GM21447 (cell line): ENCODE measurements around the gene DNAJC19.

ENCODE experiments used
- ATAC-seq: cut with Tn5 transposase; IDR thresholded peaks from one replicate; pipeline ENCODE4 v1.9.1; 2021; ENCODE audit not compliant: unreplicated experiment

Gene DNAJC19

DNA sequence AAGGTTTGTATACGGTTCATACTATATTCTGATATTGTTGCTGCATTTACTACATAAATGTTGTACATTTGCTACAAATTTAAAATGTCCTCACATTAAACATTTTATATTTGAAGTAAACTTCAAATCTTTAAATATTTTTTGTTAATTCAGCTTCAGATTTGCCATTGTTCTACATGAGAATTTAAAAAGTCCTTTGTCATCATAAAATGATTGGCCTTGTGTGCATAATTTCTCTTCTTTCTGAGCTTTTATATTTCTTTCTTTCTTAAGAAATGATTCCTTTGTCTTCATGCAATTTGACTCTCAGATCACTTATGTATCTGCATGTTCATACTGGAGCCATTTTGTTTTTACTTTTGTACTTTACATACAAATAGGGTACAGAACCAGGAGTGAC is 28.0 kb downstream of the DNAJC19 start:
- no peak for ATAC-seq

DNA sequence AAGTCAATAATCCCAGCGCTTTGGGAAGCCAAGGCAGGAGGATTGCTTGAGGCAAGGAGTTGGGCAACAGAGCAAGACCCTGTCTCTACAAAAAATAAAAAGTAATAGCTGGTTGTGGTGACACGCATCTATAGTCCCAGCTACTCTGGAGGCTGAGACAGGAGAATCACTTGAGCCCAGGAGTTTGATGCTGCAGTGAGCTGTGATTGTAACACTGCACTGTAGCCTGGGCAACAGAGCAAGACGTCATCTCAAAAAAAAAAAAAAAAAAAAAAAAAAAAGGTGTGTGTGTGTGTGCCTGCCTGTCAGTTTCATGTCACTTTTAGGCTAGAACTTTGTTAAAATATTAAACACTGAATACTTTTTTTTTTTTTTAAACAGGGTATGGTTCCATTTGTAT is 28.4 kb downstream of the DNAJC19 start:
- no peak for ATAC-seq

DNA sequence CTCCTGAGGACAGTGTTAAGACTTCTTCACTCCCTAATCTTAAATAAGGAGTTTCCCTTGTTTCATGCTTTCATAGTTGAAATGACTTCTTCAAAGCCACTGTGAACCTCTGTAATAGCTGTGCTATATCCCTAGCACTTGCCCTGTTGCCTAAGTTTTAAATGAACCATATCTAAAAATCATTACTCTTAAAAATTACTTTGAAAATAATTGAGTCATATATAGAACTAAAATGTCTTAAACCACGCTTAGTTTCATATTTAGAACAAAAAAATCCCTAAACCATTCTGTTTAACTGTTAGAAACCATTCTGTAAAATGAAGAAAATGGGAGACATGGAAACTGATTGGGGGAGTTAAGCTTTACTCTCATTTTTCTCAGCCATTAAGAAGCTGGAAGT is 29.8 kb downstream of the DNAJC19 start:
- no peak for ATAC-seq

DNA sequence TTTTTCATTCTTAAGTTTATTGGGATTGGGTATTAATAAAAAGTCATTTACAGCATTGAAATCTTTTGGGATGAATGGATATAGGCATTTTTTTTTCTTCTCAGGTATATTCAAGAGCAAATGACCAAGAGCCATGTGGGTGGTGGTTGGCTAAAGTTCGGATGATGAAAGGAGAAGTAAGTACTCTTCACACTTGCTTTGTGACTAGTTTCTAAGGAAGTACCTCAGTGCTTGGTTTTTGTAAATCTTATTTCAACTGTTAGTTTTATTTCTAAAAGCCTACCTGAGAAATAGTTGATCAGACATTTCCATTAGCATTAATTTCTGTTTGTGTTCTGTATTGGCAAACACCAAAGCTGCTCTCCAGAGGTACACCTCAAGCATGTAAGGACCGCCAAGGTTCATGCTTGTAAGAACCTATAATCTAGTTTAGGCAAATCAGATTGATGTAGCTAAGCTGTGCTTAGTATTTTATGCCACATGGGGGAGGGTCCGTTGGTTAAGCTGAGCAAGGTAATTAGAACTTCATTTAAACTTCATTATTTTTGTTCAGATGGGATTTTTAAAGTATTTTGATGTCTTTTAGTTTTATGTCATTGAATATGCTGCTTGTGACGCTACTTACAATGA is 41.7 kb downstream of the DNAJC19 start:
- peak; percentile 54 for ATAC-seq

DNA sequence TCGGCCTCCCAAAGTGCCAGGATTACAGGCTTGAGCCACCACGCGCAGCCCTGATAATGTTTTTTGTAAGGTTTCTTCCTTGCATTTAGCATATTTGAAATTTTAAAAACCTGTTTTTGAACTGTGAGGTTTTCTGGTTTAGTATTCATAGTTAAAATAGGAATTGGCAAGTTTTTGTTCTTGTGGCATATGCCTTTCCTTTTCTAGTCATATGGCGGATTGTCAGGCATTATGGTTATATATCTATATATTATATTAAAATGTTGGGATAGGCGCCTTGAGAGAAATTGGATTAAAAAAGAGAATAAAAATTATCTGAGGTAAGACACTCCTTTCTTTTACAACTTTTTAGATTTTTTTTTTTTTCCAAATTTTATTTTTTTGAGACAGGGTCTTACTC is 48.7 kb downstream of the DNAJC19 start:
- ATAC-seq, result no peak

DNA sequence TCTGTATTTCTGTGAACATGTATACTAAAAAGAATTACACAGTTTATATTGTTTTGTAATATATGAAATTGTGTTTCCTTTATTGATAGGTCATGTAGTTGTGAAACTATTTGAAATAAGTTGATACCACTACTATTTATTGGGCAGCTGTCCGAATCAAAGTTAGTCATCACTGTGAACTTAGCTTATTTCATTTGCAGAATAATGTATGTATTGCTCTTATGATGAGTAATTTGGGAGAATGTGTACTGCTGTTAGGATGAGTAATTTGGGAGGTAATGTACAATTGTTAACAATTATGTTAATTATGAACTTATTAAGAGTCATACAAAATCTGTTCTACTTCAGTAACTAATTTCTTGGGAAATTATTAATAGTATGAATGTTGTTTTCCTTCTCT is 54.9 kb downstream of the DNAJC19 start:
- ATAC-seq, result no peak
